GM23338 (cell line): ENCODE results near the gene PTH1R. TPM values are rescaled to one million over a fixed set of nuclear protein-coding genes. Genes with fewer than 3 reads are reported as not detected.

ENCODE experiments used
- ATAC-seq: fragments of 200-7000 bp; cut with Tn5 transposase; 3 replicates; pipeline ENCODE4 v1.9.1; 2020
- DNase-seq: peaks from one replicate; pipeline ENCODE4 v3.0.0-alpha.2; 2015; ENCODE audit warnings: low spot score
- H2AFZ ChIP-seq: fragments of 200-600 bp; sonication (generic); 2 replicates; pipeline ENCODE4 v1.8.0; 2016; ENCODE audit warnings: antibody characterized with exemption, mild to moderate bottlenecking, moderate library complexity
- H3F3A ChIP-seq: fragments of 200-600 bp; sonication (generic); replicated peaks from 2 replicates; pipeline ENCODE4 v1.8.0; 2017; ENCODE audit warnings: antibody characterized with exemption, mixed run types, low read depth
- H3K27ac ChIP-seq: fragments of 200-600 bp; sonication (generic); 2 replicates; pipeline ENCODE4 v1.6.1; 2016; ENCODE audit warnings: low read depth
- H3K27me3 ChIP-seq: fragments of 200-600 bp; sonication (generic); 2 replicates; pipeline ENCODE4 v1.8.0; 2016; ENCODE audit warnings: mild to moderate bottlenecking, mixed run types, moderate library complexity; ENCODE audit not compliant: insufficient read depth
- H3K36me3 ChIP-seq: fragments of 200-600 bp; sonication (generic); 2 replicates; pipeline ENCODE4 v1.8.0; 2016; ENCODE audit warnings: mild to moderate bottlenecking; ENCODE audit not compliant: insufficient read depth
- H3K4me1 ChIP-seq: fragments of 200-600 bp; sonication (generic); 2 replicates; pipeline ENCODE4 v1.8.0; 2016; ENCODE audit warnings: mild to moderate bottlenecking, moderate library complexity; ENCODE audit not compliant: insufficient read depth
- H3K4me2 ChIP-seq: fragments of 200-600 bp; sonication (generic); 2 replicates; pipeline ENCODE4 v1.7.1; 2017; ENCODE audit warnings: mixed run types
- H3K4me3 ChIP-seq: fragments of 200-600 bp; sonication (generic); 2 replicates; pipeline ENCODE4 v1.6.1; 2016; ENCODE audit warnings: mixed run types
- H3K79me2 ChIP-seq: fragments of 200-600 bp; sonication (generic); replicated peaks from 2 replicates; pipeline ENCODE4 v1.8.0; 2017; ENCODE audit warnings: mild to moderate bottlenecking; ENCODE audit not compliant: insufficient read depth
- H3K9me2 ChIP-seq: fragments of 200-600 bp; sonication (generic); 2 replicates; pipeline ENCODE4 v1.8.0; 2017; ENCODE audit not compliant: insufficient read depth
- H4K20me1 ChIP-seq: fragments of 200-600 bp; sonication (generic); replicated peaks from 2 replicates; pipeline ENCODE4 v1.8.0; 2017; ENCODE audit warnings: mild to moderate bottlenecking; ENCODE audit not compliant: insufficient read depth
- H3K27ac Mint-ChIP-seq: 2 replicates; pipeline ENCODE4 v1.8.0; 2020; ENCODE audit warnings: inconsistent platforms, mild to moderate bottlenecking, moderate library complexity, mixed read lengths
- H3K27me3 Mint-ChIP-seq: 3 replicates; pipeline ENCODE4 v1.8.0; 2022; ENCODE audit warnings: low read depth, mild to moderate bottlenecking, moderate library complexity, mixed read lengths, inconsistent platforms; ENCODE audit not compliant: insufficient read depth, poor library complexity
- H3K36me3 Mint-ChIP-seq: 3 replicates; pipeline ENCODE4 v1.8.0; 2021; ENCODE audit warnings: low read depth, mild to moderate bottlenecking, inconsistent platforms, moderate library complexity, mixed read lengths
- H3K4me1 Mint-ChIP-seq: 3 replicates; pipeline ENCODE4 v1.8.0; 2020; ENCODE audit warnings: mild to moderate bottlenecking, inconsistent platforms, mixed read lengths
- H3K4me3 Mint-ChIP-seq: 3 replicates; pipeline ENCODE4 v1.8.0; 2021; ENCODE audit warnings: moderate library complexity, mild to moderate bottlenecking, inconsistent platforms, mixed read lengths
- H3K9me3 Mint-ChIP-seq: 3 replicates; pipeline ENCODE4 v1.8.0; 2020; ENCODE audit warnings: moderate library complexity, mild to moderate bottlenecking, inconsistent platforms, mixed read lengths
- CREB1 ChIP-seq: fragments of 250-450 bp; sonication (Bioruptor Pico); IDR thresholded peaks from 2 replicates; pipeline ENCODE4 v1.5.0; 2020; ENCODE audit warnings: low read depth, mild to moderate bottlenecking, moderate library complexity
- ETS1 ChIP-seq: IDR thresholded peaks from 2 replicates; pipeline ENCODE4 v1.6.1; 2016; ENCODE audit warnings: antibody characterized with exemption
- EZH2 ChIP-seq: fragments of 200-600 bp; sonication (generic); IDR thresholded peaks from one replicate; pipeline ENCODE4 v1.8.0; 2017; ENCODE audit warnings: antibody characterized with exemption, mild to moderate bottlenecking, low read depth; ENCODE audit not compliant: unreplicated experiment
- EZH2phosphoT487 ChIP-seq: fragments of 200-600 bp; sonication (generic); IDR thresholded peaks from one replicate; pipeline ENCODE4 v1.8.1; 2018; ENCODE audit warnings: antibody characterized with exemption; ENCODE audit not compliant: unreplicated experiment
- JUNB ChIP-seq: IDR thresholded peaks from one replicate; pipeline ENCODE4 v1.6.1; 2016; ENCODE audit warnings: antibody characterized with exemption; ENCODE audit not compliant: unreplicated experiment
- NANOG ChIP-seq: IDR thresholded peaks from 2 replicates; pipeline ENCODE4 v1.6.1; 2016; ENCODE audit warnings: antibody characterized with exemption, borderline replicate concordance
- POLR2AphosphoS5 ChIP-seq: IDR thresholded peaks from 2 replicates; pipeline ENCODE4 v1.6.1; 2016; ENCODE audit warnings: antibody characterized with exemption, low read depth
- REST ChIP-seq: IDR thresholded peaks from one replicate; pipeline ENCODE4 v1.6.1; 2018; ENCODE audit warnings: antibody characterized with exemption; ENCODE audit not compliant: unreplicated experiment
- STAT1 ChIP-seq: IDR thresholded peaks from one replicate; pipeline ENCODE4 v1.6.1; 2016; ENCODE audit warnings: antibody characterized with exemption; ENCODE audit not compliant: unreplicated experiment
- ZNF114 ChIP-seq: fragments of 250-450 bp; sonication (Bioruptor Pico); IDR thresholded peaks from 2 replicates; pipeline ENCODE4 v1.5.0; 2020; ENCODE audit warnings: mild to moderate bottlenecking, moderate library complexity
- ZNF331 ChIP-seq: fragments of 250-450 bp; sonication (Bioruptor Pico); IDR thresholded peaks from 2 replicates; pipeline ENCODE4 v1.5.0; 2020; ENCODE audit warnings: low read depth, mild to moderate bottlenecking, moderate library complexity
- polyA plus RNA-seq: library from polyadenylated mRNA; unstranded; fragments of >200 nt; fragmentation: Nextera tagmentation; extraction: Ambion mirVana; gene quantifications from 2 replicates; pipeline ENCODE4 v1.2.1, GENCODE V29; 2016
- total RNA-seq: library from RNA; depleted of rRNA; stranded (reverse); fragments of >200 nt; shearing (Covaris generic); gene quantifications from 2 replicates; pipeline ENCODE4 v1.2.3, GENCODE V29; 2014
- TF ChIP-seq, protein P1 (sequence below), 2 experiments: fragments of 200-600 bp in 1 of 2; sonication (generic) in 1 of 2; conservative IDR thresholded peaks; 2 replicates each; pipeline versions ENCODE4 v1.5.1 to v1.6.1; 2016 to 2017; ENCODE audit warnings: antibody characterized with exemption in 2 of 2, low read depth in 2 of 2, mild to moderate bottlenecking in 2 of 2, moderate library complexity in 1 of 2
- TF ChIP-seq, protein P2 (sequence below): fragments of 250-450 bp; sonication (Bioruptor Pico); IDR thresholded peaks from 2 replicates; pipeline ENCODE4 v1.5.0; 2020; ENCODE audit warnings: mild to moderate bottlenecking, moderate library complexity

PTH1R gene
- total and polyA plus RNA-seq, 2 experiments from 2014 or later = 1.3 to 1.9 TPM

- no peaks in the 10 kb centered on the region for H3K27me3 ChIP-seq
- Mint-ChIP-seq H3K4me3 (no peak within 1 kb of the TSS), H3K36me3 (no peaks in the 10 kb centered on the region), H3K27ac (no peak within 1 kb of the TSS), H3K9me3 (no peaks in the 10 kb centered on the region), H3K4me1 (no peaks in the 10 kb centered on the region), H3K27me3 (peaks cover 14% of the 10 kb centered on the region)
- no peak within 1 kb of the TSS for H3K4me3 ChIP-seq
- no peaks in the 10 kb centered on the region for H3K4me1 ChIP-seq
- no peak within 1 kb of the TSS for H3K4me2 ChIP-seq
- H3K79me2 ChIP-seq = no peaks in the 10 kb centered on the region
- no peak for ATAC-seq
- no peaks in the 10 kb centered on the region for H4K20me1 ChIP-seq
- no peak within 1 kb of the TSS for H2AFZ ChIP-seq
- TF ChIP-seq ZNF331 (CRISPR knock-in tag) = no peak
- no peak for TF ChIP-seq REST
- TF ChIP-seq EZH2 = no peak
- TF ChIP-seq EZH2phosphoT487 = no peak
- TF ChIP-seq NANOG = no peak
- no peak for TF ChIP-seq ETS1
- no peak for TF ChIP-seq STAT1
- TF ChIP-seq CREB1 = no peak
- no peak for TF ChIP-seq JUNB
- TF ChIP-seq, protein P1, sequence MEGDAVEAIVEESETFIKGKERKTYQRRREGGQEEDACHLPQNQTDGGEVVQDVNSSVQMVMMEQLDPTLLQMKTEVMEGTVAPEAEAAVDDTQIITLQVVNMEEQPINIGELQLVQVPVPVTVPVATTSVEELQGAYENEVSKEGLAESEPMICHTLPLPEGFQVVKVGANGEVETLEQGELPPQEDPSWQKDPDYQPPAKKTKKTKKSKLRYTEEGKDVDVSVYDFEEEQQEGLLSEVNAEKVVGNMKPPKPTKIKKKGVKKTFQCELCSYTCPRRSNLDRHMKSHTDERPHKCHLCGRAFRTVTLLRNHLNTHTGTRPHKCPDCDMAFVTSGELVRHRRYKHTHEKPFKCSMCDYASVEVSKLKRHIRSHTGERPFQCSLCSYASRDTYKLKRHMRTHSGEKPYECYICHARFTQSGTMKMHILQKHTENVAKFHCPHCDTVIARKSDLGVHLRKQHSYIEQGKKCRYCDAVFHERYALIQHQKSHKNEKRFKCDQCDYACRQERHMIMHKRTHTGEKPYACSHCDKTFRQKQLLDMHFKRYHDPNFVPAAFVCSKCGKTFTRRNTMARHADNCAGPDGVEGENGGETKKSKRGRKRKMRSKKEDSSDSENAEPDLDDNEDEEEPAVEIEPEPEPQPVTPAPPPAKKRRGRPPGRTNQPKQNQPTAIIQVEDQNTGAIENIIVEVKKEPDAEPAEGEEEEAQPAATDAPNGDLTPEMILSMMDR (conservative IDR thresholded peaks at IDR 0.05; ENCODE audit: low read depth in 2 of 2) = no peak
- TF ChIP-seq POLR2AphosphoS5 = no peak
- TF ChIP-seq ZNF114 (CRISPR knock-in tag) = no peak
- TF ChIP-seq, protein P2, sequence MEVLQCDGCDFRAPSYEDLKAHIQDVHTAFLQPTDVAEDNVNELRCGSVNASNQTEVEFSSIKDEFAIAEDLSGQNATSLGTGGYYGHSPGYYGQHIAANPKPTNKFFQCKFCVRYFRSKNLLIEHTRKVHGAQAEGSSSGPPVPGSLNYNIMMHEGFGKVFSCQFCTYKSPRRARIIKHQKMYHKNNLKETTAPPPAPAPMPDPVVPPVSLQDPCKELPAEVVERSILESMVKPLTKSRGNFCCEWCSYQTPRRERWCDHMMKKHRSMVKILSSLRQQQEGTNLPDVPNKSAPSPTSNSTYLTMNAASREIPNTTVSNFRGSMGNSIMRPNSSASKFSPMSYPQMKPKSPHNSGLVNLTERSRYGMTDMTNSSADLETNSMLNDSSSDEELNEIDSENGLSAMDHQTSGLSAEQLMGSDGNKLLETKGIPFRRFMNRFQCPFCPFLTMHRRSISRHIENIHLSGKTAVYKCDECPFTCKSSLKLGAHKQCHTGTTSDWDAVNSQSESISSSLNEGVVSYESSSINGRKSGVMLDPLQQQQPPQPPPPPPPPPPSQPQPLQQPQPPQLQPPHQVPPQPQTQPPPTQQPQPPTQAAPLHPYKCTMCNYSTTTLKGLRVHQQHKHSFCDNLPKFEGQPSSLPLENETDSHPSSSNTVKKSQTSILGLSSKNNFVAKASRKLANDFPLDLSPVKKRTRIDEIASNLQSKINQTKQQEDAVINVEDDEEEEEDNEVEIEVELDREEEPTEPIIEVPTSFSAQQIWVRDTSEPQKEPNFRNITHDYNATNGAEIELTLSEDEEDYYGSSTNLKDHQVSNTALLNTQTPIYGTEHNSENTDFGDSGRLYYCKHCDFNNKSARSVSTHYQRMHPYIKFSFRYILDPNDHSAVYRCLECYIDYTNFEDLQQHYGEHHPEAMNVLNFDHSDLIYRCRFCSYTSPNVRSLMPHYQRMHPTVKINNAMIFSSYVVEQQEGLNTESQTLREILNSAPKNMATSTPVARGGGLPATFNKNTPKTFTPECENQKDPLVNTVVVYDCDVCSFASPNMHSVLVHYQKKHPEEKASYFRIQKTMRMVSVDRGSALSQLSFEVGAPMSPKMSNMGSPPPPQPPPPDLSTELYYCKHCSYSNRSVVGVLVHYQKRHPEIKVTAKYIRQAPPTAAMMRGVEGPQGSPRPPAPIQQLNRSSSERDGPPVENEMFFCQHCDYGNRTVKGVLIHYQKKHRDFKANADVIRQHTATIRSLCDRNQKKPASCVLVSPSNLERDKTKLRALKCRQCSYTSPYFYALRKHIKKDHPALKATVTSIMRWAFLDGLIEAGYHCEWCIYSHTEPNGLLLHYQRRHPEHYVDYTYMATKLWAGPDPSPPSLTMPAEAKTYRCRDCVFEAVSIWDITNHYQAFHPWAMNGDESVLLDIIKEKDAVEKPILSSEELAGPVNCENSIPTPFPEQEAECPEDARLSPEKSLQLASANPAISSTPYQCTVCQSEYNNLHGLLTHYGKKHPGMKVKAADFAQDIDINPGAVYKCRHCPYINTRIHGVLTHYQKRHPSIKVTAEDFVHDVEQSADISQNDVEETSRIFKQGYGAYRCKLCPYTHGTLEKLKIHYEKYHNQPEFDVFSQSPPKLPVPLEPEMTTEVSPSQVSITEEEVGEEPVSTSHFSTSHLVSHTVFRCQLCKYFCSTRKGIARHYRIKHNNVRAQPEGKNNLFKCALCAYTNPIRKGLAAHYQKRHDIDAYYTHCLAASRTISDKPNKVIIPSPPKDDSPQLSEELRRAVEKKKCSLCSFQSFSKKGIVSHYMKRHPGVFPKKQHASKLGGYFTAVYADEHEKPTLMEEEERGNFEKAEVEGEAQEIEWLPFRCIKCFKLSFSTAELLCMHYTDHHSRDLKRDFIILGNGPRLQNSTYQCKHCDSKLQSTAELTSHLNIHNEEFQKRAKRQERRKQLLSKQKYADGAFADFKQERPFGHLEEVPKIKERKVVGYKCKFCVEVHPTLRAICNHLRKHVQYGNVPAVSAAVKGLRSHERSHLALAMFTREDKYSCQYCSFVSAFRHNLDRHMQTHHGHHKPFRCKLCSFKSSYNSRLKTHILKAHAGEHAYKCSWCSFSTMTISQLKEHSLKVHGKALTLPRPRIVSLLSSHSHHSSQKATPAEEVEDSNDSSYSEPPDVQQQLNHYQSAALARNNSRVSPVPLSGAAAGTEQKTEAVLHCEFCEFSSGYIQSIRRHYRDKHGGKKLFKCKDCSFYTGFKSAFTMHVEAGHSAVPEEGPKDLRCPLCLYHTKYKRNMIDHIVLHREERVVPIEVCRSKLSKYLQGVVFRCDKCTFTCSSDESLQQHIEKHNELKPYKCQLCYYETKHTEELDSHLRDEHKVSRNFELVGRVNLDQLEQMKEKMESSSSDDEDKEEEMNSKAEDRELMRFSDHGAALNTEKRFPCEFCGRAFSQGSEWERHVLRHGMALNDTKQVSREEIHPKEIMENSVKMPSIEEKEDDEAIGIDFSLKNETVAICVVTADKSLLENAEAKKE (CRISPR knock-in tag) = no peak
- DNase-seq = no peak
- H3K36me3 ChIP-seq = no peaks in the 10 kb centered on the region
- H3K27ac ChIP-seq = no peak within 1 kb of the TSS
- no peaks in the 10 kb centered on the region for H3K9me2 ChIP-seq
- no peaks in the 10 kb centered on the region for H3F3A ChIP-seq
Measured at GRCh38 chr3:46863261-46863782, 14.2 kb upstream of the PTH1R start, which contains the start of gene MYL3. Gene MYL3 (minus strand): TSS chr3:46863444. CDS start chr3:46863390, 54 bp downstream.
